HG02943 (cell line): ENCODE measurements around the gene EPHA8.

Source experiments
- ATAC-seq: cut with Tn5 transposase; IDR thresholded peaks from one replicate; pipeline ENCODE4 v1.9.1; 2021; ENCODE audit warnings: mild to moderate bottlenecking, low read depth, moderate library complexity; ENCODE audit not compliant: unreplicated experiment

EPHA8 gene

DNA sequence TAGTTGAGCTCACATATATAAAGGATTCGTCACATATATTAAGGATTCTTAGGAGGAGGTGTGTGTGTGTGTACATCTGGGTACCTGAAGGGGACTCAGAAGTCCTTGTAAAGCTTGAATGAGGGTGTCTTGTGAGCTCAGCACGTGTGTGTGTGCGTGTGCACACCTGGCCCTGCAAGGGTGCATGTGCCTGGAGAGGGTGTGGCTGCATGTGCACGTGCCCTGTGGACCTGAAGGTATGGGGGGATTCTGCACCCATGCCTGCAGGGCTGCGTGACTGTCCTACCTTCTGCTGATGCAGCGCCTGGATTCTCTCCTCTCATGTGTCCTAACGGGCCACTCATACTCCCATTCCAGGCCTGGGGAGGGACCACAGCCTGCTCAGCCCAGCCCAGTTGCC, 24.0 kb downstream of the EPHA8 start:
- ATAC-seq, result no peak

- ATAC-seq, result no peak
Measured at GRCh38 chr1:22588899-22589422, 25.7 kb downstream of the EPHA8 start.

GRCh38 chr1:22591576-22591975, 28.3 kb downstream of the EPHA8 start:
- no peak for ATAC-seq

- no peak for ATAC-seq
Measured at GRCh38 chr1:22592051-22592450, 28.8 kb downstream of the EPHA8 start.

GRCh38 chr1:22592919-22593790, 29.9 kb downstream of the EPHA8 start:
- no peak for ATAC-seq

- ATAC-seq, result no peak
Measured at GRCh38 chr1:22594396-22594795, 31.1 kb downstream of the EPHA8 start.

DNA sequence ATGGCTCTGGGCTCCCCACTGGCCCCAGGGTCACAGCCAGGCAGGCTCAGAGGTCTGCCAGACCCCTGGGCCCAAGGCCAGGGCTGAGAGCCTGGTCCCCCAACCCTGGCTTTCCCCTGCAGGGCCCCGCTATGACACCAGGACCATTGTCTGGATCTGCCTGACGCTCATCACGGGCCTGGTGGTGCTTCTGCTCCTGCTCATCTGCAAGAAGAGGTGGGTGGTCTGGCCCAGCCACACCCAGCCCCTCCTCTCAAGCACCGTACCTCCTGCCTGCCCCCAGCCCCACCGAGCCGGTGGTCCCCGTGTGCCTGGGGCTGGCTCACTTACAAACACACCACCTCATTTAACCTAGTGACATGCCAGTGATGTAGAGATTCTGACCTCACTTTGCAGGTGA, 31.8 kb downstream of the EPHA8 start:
- ATAC-seq, result no peak

DNA sequence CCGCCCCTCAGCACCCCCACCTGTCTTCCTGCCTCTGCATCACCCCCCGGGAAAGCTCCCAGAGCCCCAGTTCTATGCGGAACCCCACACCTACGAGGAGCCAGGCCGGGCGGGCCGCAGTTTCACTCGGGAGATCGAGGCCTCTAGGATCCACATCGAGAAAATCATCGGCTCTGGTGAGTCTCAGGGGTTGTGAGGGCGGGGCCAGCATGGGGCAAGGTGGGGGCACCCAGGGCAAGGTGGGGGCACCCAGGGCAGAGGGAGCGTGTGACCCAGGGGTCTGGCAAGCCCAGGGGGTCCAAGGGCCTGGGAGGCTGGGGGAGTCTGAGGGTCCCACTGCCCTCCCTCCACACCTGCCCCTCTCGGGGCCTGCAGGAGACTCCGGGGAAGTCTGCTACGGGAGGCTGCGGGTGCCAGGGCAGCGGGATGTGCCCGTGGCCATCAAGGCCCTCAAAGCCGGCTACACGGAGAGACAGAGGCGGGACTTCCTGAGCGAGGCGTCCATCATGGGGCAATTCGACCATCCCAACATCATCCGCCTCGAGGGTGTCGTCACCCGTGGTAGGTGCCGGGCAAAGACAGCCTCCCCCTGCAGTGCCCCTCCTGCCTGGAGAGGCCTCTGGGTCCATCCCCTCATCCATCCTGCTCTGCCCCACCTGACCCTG, 34.1 kb downstream of the EPHA8 start:
- no peak for ATAC-seq

DNA sequence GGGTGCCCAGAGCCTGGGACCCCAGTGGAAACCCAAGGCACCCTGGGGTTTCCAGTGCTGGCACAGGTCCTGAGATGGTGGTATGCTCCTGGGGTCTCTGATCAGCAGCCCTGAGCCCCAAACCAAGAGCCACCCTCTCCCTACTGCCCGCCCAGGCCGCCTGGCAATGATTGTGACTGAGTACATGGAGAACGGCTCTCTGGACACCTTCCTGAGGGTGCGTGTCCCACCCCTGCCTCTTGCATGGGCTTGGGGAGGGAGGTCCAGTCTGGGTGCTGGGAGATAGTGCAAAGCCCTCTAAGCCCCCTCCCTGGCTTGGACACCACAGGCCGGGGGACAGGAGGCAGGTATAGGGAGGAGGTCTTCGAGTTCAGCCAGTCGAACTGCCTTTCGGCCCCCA, 34.7 kb downstream of the EPHA8 start:
- ATAC-seq, result no peak

- ATAC-seq, result no peak
Measured at GRCh38 chr1:22598736-22599135, 35.4 kb downstream of the EPHA8 start.

DNA sequence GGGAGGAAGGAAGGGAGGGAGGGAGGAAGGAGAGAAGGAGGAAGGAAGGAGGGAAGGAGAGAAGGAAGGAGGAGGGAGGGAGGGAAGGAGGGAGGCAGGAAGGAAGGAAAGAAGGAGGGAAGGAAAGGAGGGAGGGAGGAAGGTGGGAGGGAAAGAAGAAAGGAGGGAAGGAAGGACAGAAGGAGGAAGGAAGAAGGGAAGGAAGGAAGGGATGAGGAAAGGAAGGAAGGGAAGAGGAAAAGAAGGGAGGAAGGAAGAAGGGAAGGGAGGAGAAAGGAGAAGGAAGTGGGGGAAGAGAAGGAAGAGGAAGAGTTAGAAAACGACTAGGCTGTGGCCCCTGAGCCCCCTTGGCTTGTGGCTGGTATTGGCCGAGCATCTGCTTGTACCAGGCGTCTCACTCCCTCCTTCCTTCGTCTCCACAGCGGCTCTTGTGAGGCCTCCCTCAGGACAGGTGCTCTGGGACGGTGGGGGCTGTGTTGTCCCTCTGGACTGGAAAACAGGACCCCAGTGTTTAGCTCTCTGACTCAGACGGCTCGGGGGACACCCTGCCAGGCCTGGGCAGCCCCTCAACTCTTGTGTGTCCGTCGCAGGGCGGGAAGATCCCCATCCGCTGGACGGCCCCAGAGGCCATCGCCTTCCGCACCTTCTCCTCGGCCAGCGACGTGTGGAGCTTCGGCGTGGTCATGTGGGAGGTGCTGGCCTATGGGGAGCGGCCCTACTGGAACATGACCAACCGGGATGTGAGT, 37.0 kb downstream of the EPHA8 start:
- no peak for ATAC-seq

GRCh38 chr1:22600817-22601605, 37.7 kb downstream of the EPHA8 start:
- ATAC-seq, result no peak

- no peak for ATAC-seq
Measured at GRCh38 chr1:22601610-22602009, 38.3 kb downstream of the EPHA8 start.

GRCh38 chr1:22602060-22602740, 38.9 kb downstream of the EPHA8 start:
- no peak for ATAC-seq

- ATAC-seq, result no peak
Measured at GRCh38 chr1:22606161-22606560, 42.9 kb downstream of the EPHA8 start.

DNA sequence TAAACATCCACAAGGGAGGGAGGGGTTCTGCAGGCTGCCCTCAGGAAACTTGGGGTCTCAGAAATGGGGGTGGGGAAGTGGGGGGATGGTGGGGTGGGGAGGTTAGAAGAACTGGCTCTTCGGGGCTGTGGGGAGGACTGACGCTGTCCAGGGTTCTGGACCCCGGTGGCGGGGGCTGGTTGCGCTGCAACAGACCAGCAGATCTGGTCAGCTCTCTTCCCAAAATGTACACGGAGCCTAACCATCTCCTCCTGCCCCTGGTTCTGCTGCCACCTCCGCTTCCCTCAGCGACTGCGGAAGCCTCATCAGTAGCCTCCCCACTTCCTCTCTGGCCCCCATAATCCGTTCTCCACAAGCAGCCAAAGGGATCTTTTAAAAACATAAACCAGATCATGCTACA, 43.9 kb downstream of the EPHA8 start:
- no peak for ATAC-seq

GRCh38 chr1:22608361-22608760, 45.1 kb downstream of the EPHA8 start:
- no peak for ATAC-seq

- ATAC-seq, result no peak
Measured at GRCh38 chr1:22609291-22609690, 46.0 kb downstream of the EPHA8 start.

DNA sequence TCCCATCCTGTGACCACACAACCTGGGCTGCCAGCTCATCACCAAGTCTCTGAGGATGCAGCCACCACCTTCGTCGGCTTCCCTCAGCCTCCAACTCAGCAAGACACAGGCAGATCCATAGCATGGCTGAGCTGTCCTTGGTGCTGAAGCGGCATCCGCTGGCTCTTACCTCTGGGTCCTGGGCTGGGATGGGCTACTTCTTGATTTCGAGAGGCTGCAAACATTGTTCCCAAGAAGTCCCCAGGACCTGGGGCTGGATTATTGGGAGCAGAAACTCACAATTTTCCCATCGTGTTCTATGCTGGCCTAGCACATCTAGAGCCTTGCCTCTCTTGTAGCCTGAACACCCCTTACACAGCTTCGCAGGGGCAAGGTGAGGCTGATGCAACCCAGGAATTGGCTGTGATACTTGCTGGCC, 48.2 kb downstream of the EPHA8 start:
- ATAC-seq, result no peak
